HepG2 (cell line): Measurements from ENCODE around the gene TECTA. TPM values are rescaled to one million over a fixed set of nuclear protein-coding genes. Genes with fewer than 3 reads are reported as not detected.

ENCODE experiments used
- ATAC-seq: fragments of 200-7000 bp; cut with Tn5 transposase; 3 replicates; pipeline ENCODE4 v1.9.1; 2020; ENCODE audit warnings: mild to moderate bottlenecking, moderate library complexity
- BruUV-seq: library from RNA; stranded (reverse); fragments of 400-500 nt; replicated peaks from 2 replicates; lab custom pipeline; 2021; lab: Mats Ljungman, UMichigan
- CTCF ChIA-PET: fragments of 300-600 bp; formaldehyde crosslinking; extraction: SDS; loops from one replicate; lab custom pipeline; 2021; ENCODE audit warnings: low total read pairs, inconsistent platforms, low intra/inter-chr PET ratio; lab: Yijun Ruan, JAX
- POLR2A ChIA-PET: fragments of 350-600 bp; sonication (Branson Sonifier 250); formaldehyde crosslinking; loops from one replicate; lab custom pipeline; 2020; ENCODE audit warnings: antibody characterized with exemption, inconsistent platforms; lab: Yijun Ruan, JAX
- DNase-seq: peaks from one replicate; pipeline ENCODE4 v3.0.0-alpha.2; 2015; ENCODE audit warnings: low spot score
- FAIRE-seq: peaks from 3 replicates; lab custom pipeline; 2011; peaks lifted over from hg19 to GRCh38; lab: Jason Lieb, UNC
- H2AFZ ChIP-seq: one replicate; pipeline ENCODE4 v1.6.1; 2011; ENCODE audit warnings: low read length, inconsistent platforms
- H3K27ac ChIP-seq: fragments of 300-600 bp; 3 replicates; pipeline ENCODE4 v1.8.0; 2011; ENCODE audit warnings: mixed run types, mild to moderate bottlenecking, mixed read lengths, low read length, inconsistent platforms; ENCODE audit not compliant: insufficient read depth; ENCODE audit errors: extremely low read length
- H3K27me3 ChIP-seq, 2 experiments: fragments of 200-600 bp in 1 of 2; 2 replicates in 1 of 2; 3 replicates in 1 of 2; pipeline versions ENCODE4 v1.6.0 to v1.8.0; 2011; ENCODE audit warnings: low read length in 2 of 2, mild to moderate bottlenecking in 2 of 2, moderate library complexity in 2 of 2, inconsistent platforms in 1 of 2; ENCODE audit not compliant: insufficient read depth in 2 of 2, control insufficient read depth in 1 of 2
- H3K36me3 ChIP-seq, 2 experiments: fragments of 200-600 bp in 1 of 2; replicated peaks in 1 of 2; 2 replicates in 1 of 2; 3 replicates in 1 of 2; pipeline versions ENCODE4 v1.5.1 to v1.8.0; 2011; ENCODE audit warnings: low read length in 2 of 2, inconsistent platforms in 1 of 2; ENCODE audit not compliant: insufficient read depth in 2 of 2, control insufficient read depth in 1 of 2
- H3K4me1 ChIP-seq: 2 replicates; pipeline ENCODE4 v1.5.1; 2012; ENCODE audit warnings: low read length, inconsistent platforms; ENCODE audit not compliant: insufficient read depth
- H3K4me2 ChIP-seq: 2 replicates; pipeline ENCODE4 v1.6.0; 2011; ENCODE audit warnings: low read depth, low read length, inconsistent platforms
- H3K4me3 ChIP-seq, 3 experiments: fragments of 200-600 bp in 1 of 3; sonication (generic), shearing (Covaris generic) in 1 of 3; replicated peaks in 1 of 3; 2 replicates each; pipeline ENCODE4 v1.5.1; 2011 to 2016; ENCODE audit warnings: low read length in 3 of 3, inconsistent platforms in 2 of 3, low read depth in 2 of 3, mild to moderate bottlenecking in 2 of 3, control low read depth in 1 of 3, mixed read lengths in 1 of 3; ENCODE audit not compliant: insufficient read depth in 1 of 3
- H3K79me2 ChIP-seq: one replicate; pipeline ENCODE4 v1.6.1; 2011; ENCODE audit warnings: low read length, inconsistent platforms; ENCODE audit not compliant: insufficient read depth
- H3K9ac ChIP-seq: 2 replicates; pipeline ENCODE4 v1.6.0; 2011; ENCODE audit warnings: mild to moderate bottlenecking, low read depth, low read length, inconsistent platforms; ENCODE audit not compliant: insufficient read depth
- H3K9me3 ChIP-seq: 2 replicates; pipeline ENCODE4 v1.5.1; 2012; ENCODE audit warnings: mild to moderate bottlenecking, low read length
- H4K20me1 ChIP-seq: 2 replicates; pipeline ENCODE4 v1.6.0; 2011; ENCODE audit warnings: inconsistent platforms, mild to moderate bottlenecking, low read length, moderate library complexity; ENCODE audit not compliant: insufficient read depth
- KLF13 ChIP-seq: sonication (generic); formaldehyde crosslinking; IDR thresholded peaks from 2 replicates; pipeline ENCODE4 v1.4.0; 2020; ENCODE audit warnings: mild to moderate bottlenecking, missing genetic modification reagents
- MLXIP ChIP-seq: sonication (generic); formaldehyde crosslinking; IDR thresholded peaks from 2 replicates; pipeline ENCODE4 v1.9.0; 2021; ENCODE audit warnings: missing genetic modification reagents, borderline replicate concordance
- NKX3-1 ChIP-seq: sonication (generic); formaldehyde crosslinking; IDR thresholded peaks from 2 replicates; pipeline ENCODE4 v1.5.0; 2020; ENCODE audit warnings: missing genetic modification reagents
- PHF8 ChIP-seq: sonication (generic); formaldehyde crosslinking; IDR thresholded peaks from 2 replicates; pipeline ENCODE4 v1.5.0; 2020; ENCODE audit warnings: missing genetic modification reagents
- RBM39 ChIP-seq: fragments of 200-400 bp; formaldehyde crosslinking; IDR thresholded peaks from one replicate; pipeline ENCODE4 v1.6.1; 2018; ENCODE audit warnings: antibody characterized with exemption, mild to moderate bottlenecking, low read depth, low read length; ENCODE audit not compliant: poor library complexity, severe bottlenecking
- TBL1XR1 ChIP-seq: fragments of 150-350 bp; IDR thresholded peaks from 2 replicates; pipeline ENCODE4 v1.6.1; 2014; ENCODE audit warnings: borderline replicate concordance, low read length; ENCODE audit not compliant: partially characterized antibody
- TBX3 ChIP-seq: fragments of 450-650 bp; IDR thresholded peaks from 2 replicates; pipeline ENCODE4 v1.6.1; 2017; ENCODE audit warnings: antibody characterized with exemption, mild to moderate bottlenecking, inconsistent platforms, borderline replicate concordance
- TGIF2 ChIP-seq: IDR thresholded peaks from 2 replicates; pipeline ENCODE4 v1.6.1; 2016; ENCODE audit warnings: control low read depth, missing compliant biosample characterization
- ZFP41 ChIP-seq: sonication (generic); formaldehyde crosslinking; IDR thresholded peaks from 2 replicates; pipeline ENCODE4 v1.4.0; 2020; ENCODE audit warnings: mild to moderate bottlenecking, missing genetic modification reagents, borderline replicate concordance
- ZFP62 ChIP-seq: sonication (generic); formaldehyde crosslinking; IDR thresholded peaks from 2 replicates; pipeline ENCODE4 v1.4.0; 2020; ENCODE audit warnings: missing genetic modification reagents
- ZNF121 ChIP-seq: sonication (generic); formaldehyde crosslinking; IDR thresholded peaks from 2 replicates; pipeline ENCODE4 v1.5.0; 2020; ENCODE audit warnings: mild to moderate bottlenecking, missing genetic modification reagents
- WGBS: methylation state at CpG from one replicate; pipeline ENCODE4 v1.1.6; 2017; ENCODE audit warnings: low lambda C conversion rate; 5-methylcytosine and 5-hydroxymethylcytosine counted together
- in situ Hi-C: cut with HindIII; loops from 2 replicates; pipeline ENCODE4 v1.10.0; 2017; ENCODE audit warnings: low pct_unique_long_range_greater_than_20kb; ENCODE audit not compliant: extremely low pct_ligation_motif_present
- intact Hi-C: fragments of 100-400 bp; cut with micrococcal nuclease; formaldehyde crosslinking; loops from one replicate; pipeline ENCODE4 v1.10.0; 2022; ENCODE audit not compliant: unreplicated experiment
- polyA plus RNA-seq, 8 experiments: library from polyadenylated mRNA; depleted of rRNA in 3 of 8; stranded (reverse) in 7 of 8; unstranded in 1 of 8; fragments of >200 nt; fragmentation: Illumina TruSeq in 4 of 8; extraction: Trizol in 4 of 8; gene quantifications; 2 replicates each; pipeline versions ENCODE4 v1.2.1 to v1.2.3, GENCODE V29; 2011 to 2016; ENCODE audit warnings: low read depth in 4 of 8, missing spikeins in 1 of 8, mixed read lengths in 1 of 8; ENCODE audit not compliant: insufficient read depth in 1 of 8
- total RNA-seq, 5 experiments: library from RNA; depleted of rRNA; stranded (reverse); fragments of >200 nt; fragmentation: Illumina TruSeq; extraction: Trizol; gene quantifications; 2 replicates each; pipeline ENCODE4 v1.2.3, GENCODE V29; 2016; ENCODE audit warnings: low read depth in 1 of 5
- TF ChIP-seq, protein P1 (sequence below): sonication (generic); formaldehyde crosslinking; IDR thresholded peaks from 2 replicates; pipeline ENCODE4 v1.5.0; 2020; ENCODE audit warnings: mild to moderate bottlenecking, missing genetic modification reagents
- TF ChIP-seq, protein P2 (sequence below): sonication (generic); formaldehyde crosslinking; IDR thresholded peaks from 2 replicates; pipeline ENCODE4 v1.8.1; 2022; ENCODE audit warnings: low read depth, mild to moderate bottlenecking, missing genetic modification reagents

The TECTA gene
- total and polyA plus RNA-seq, 2 of the 13 experiments (the other 11 are each of a cell fraction or from before 2014, with no cell fraction given) = 0.04 to 0.17 TPM

GRCh38 chr11:121055076-121055475 is 46.0 kb upstream of the TECTA start:
- no peak for ATAC-seq
- WGBS = 93% methylated on average over 3 of the region's 3 CpGs
- Histone ChIP-seq H4K20me1 (no peaks in the 10 kb centered on the region), H3K27ac (no peak overlapping the region), H3K79me2 (no peaks in the 10 kb centered on the region)
- intact Hi-C loops = no loop called here
- TF ChIP-seq NKX3-1 (CRISPR knock-in tag) (no peak), KLF13 (CRISPR knock-in tag) (no peak), TBL1XR1 (no peak), TBX3 (no peak), TGIF2 (CRISPR knock-in tag) (no peak), ZNF121 (CRISPR knock-in tag) (no peak), PHF8 (no peak), ZFP62 (no peak), MLXIP (no peak), ZFP41 (no peak), RBM39 (no peak)
- TF ChIP-seq, protein P1, sequence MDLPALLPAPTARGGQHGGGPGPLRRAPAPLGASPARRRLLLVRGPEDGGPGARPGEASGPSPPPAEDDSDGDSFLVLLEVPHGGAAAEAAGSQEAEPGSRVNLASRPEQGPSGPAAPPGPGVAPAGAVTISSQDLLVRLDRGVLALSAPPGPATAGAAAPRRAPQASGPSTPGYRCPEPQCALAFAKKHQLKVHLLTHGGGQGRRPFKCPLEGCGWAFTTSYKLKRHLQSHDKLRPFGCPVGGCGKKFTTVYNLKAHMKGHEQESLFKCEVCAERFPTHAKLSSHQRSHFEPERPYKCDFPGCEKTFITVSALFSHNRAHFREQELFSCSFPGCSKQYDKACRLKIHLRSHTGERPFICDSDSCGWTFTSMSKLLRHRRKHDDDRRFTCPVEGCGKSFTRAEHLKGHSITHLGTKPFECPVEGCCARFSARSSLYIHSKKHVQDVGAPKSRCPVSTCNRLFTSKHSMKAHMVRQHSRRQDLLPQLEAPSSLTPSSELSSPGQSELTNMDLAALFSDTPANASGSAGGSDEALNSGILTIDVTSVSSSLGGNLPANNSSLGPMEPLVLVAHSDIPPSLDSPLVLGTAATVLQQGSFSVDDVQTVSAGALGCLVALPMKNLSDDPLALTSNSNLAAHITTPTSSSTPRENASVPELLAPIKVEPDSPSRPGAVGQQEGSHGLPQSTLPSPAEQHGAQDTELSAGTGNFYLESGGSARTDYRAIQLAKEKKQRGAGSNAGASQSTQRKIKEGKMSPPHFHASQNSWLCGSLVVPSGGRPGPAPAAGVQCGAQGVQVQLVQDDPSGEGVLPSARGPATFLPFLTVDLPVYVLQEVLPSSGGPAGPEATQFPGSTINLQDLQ (CRISPR knock-in tag) = no peak
- TF ChIP-seq, protein P2, sequence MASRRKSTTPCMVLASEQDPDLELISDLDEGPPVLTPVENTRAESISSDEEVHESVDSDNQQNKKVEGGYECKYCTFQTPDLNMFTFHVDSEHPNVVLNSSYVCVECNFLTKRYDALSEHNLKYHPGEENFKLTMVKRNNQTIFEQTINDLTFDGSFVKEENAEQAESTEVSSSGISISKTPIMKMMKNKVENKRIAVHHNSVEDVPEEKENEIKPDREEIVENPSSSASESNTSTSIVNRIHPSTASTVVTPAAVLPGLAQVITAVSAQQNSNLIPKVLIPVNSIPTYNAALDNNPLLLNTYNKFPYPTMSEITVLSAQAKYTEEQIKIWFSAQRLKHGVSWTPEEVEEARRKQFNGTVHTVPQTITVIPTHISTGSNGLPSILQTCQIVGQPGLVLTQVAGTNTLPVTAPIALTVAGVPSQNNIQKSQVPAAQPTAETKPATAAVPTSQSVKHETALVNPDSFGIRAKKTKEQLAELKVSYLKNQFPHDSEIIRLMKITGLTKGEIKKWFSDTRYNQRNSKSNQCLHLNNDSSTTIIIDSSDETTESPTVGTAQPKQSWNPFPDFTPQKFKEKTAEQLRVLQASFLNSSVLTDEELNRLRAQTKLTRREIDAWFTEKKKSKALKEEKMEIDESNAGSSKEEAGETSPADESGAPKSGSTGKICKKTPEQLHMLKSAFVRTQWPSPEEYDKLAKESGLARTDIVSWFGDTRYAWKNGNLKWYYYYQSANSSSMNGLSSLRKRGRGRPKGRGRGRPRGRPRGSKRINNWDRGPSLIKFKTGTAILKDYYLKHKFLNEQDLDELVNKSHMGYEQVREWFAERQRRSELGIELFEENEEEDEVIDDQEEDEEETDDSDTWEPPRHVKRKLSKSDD = no peak
- TF ChIP-seq, all 625 proteins: peak for 0
- no TSS peak for BruUV-seq
- CTCF ChIA-PET = no interaction called here
- POLR2A ChIA-PET = no interaction called here
- in situ Hi-C loops = no loop called here
- DNase-seq = no peak
- Histone ChIP-seq H3K4me2 (no peak overlapping the region), H3K4me1 (no peaks in the 10 kb centered on the region), H3K4me3 (no peak overlapping the region), H3K36me3 (peaks cover 4 to 27% of the 10 kb centered on the region in 2 experiments), H3K9ac (no peak overlapping the region), H2AFZ (no peak overlapping the region), H3K27me3 (no peaks in the 10 kb centered on the region), H3K9me3 (no peaks in the 10 kb centered on the region)
- no peak for FAIRE-seq
